Measurements from ENCODE around the gene STK10.

DNA sequence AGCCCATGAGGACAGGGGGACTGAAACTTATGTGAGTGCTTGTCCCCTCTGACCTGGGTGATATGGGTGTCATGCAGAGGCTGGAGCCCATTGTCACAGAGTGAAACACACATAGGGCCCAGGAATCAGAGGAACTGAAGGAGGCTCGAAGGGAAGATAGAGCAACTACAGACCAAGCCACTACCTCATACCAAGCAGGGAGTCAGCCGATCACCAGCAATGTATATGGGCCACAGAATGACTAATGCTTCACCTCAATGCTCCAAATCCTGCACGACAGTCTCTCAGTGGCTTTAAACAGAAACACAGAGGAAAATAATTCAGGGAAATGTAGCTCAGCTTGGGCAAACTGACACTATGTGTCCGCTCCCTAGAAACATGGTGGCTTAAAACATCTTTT lies 172.7 kb downstream of the STK10 start:
- TF ChIP-seq, protein P1, sequence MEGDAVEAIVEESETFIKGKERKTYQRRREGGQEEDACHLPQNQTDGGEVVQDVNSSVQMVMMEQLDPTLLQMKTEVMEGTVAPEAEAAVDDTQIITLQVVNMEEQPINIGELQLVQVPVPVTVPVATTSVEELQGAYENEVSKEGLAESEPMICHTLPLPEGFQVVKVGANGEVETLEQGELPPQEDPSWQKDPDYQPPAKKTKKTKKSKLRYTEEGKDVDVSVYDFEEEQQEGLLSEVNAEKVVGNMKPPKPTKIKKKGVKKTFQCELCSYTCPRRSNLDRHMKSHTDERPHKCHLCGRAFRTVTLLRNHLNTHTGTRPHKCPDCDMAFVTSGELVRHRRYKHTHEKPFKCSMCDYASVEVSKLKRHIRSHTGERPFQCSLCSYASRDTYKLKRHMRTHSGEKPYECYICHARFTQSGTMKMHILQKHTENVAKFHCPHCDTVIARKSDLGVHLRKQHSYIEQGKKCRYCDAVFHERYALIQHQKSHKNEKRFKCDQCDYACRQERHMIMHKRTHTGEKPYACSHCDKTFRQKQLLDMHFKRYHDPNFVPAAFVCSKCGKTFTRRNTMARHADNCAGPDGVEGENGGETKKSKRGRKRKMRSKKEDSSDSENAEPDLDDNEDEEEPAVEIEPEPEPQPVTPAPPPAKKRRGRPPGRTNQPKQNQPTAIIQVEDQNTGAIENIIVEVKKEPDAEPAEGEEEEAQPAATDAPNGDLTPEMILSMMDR (IDR thresholded peaks at IDR 0.05): no peak
- no peak for TF ChIP-seq POLR2A (IDR thresholded peaks at IDR 0.05)
